ENCODE results near the gene TACR3.
A peak's percentile ranks its signal among the peaks of the same experiment; 100 is the strongest.
"Not testable (repeated sequence)": the region's sequence is repeated elsewhere in the genome, so short reads cannot be mapped to it uniquely, and the experiment has no call there.

TACR3 gene

GRCh38 chr4:103719830-103720207 lies at the start of gene TACR3:
TACR3 (minus strand) TSS chr4:103719985; CDS start chr4:103719675, 310 bp downstream.
- no peak for DNase-seq

- DNase-seq: no peak
These were observed 37.8 kb upstream of the TACR3 start for GRCh38 chr4:103757631-103758030.

- no peak for DNase-seq
These were observed 37.0 kb upstream of the TACR3 start for GRCh38 chr4:103756741-103757140.

GRCh38 chr4:103754844-103755243 lies 35.1 kb upstream of the TACR3 start:
- DNase-seq: peak; percentile 15

GRCh38 chr4:103753868-103754653 lies 34.3 kb upstream of the TACR3 start:
- no peak for DNase-seq

- DNase-seq: not testable (repeated sequence)
These were observed 3.4 kb upstream of the TACR3 start for GRCh38 chr4:103723150-103723549.

GRCh38 chr4:103721251-103721650 lies 1.5 kb upstream of the TACR3 start:
- no peak for DNase-seq

GRCh38 chr4:103720661-103721060 lies 876 bp upstream of the TACR3 start:
- DNase-seq: no peak

- peak; percentile 2 for DNase-seq
These were observed 518 bp downstream of the TACR3 start for GRCh38 chr4:103719105-103719829.

GRCh38 chr4:103692615-103693014 lies 27.2 kb downstream of the TACR3 start:
- no peak for DNase-seq

- no peak for DNase-seq
These were observed 45.8 kb downstream of the TACR3 start for GRCh38 chr4:103673983-103674382.

GRCh38 chr4:103666764-103667163 lies 53.0 kb downstream of the TACR3 start:
- not testable (repeated sequence) for DNase-seq

GRCh38 chr4:103664436-103665075 lies 55.2 kb downstream of the TACR3 start:
- no peak for DNase-seq

- DNase-seq: no peak
These were observed 71.2 kb downstream of the TACR3 start for GRCh38 chr4:103648541-103648940.

GRCh38 chr4:103645991-103646390 lies 73.8 kb downstream of the TACR3 start:
- no peak for DNase-seq

- DNase-seq: no peak
These were observed 85.5 kb downstream of the TACR3 start for GRCh38 chr4:103634236-103634635.

- no peak for DNase-seq
These were observed 93.5 kb downstream of the TACR3 start for GRCh38 chr4:103626296-103626695.

- no peak for DNase-seq
These were observed 127.9 kb downstream of the TACR3 start for GRCh38 chr4:103591841-103592240.

- no peak for DNase-seq
These were observed 152.2 kb downstream of the TACR3 start for GRCh38 chr4:103567591-103567990.

- DNase-seq: not testable (repeated sequence)
These were observed 160.6 kb downstream of the TACR3 start for GRCh38 chr4:103559178-103559577.

Data from NCI-H345 (cell line).